HepG2 (cell line): ENCODE results near the gene PRDX5. TPM values are rescaled to one million over a fixed set of nuclear protein-coding genes. Genes with fewer than 3 reads are reported as not detected.
A peak's percentile ranks its signal among the peaks of the same experiment; 100 is the strongest.

Source experiments
- PAX8 ChIP-seq: sonication (generic); formaldehyde crosslinking; IDR thresholded peaks from 2 replicates; pipeline ENCODE4 v1.8.0; 2022; ENCODE audit warnings: mild to moderate bottlenecking, missing genetic modification reagents, borderline replicate concordance
- SAFB2 ChIP-seq: sonication (generic); formaldehyde crosslinking; IDR thresholded peaks from 2 replicates; pipeline ENCODE4 v1.5.1; 2020; ENCODE audit warnings: missing genetic modification reagents, low read depth, mild to moderate bottlenecking, borderline replicate concordance
- THYN1 ChIP-seq: sonication (generic); formaldehyde crosslinking; IDR thresholded peaks from 2 replicates; pipeline ENCODE4 v1.8.1; 2023; ENCODE audit warnings: low read depth, mild to moderate bottlenecking, moderate library complexity, missing genetic modification reagents, borderline replicate concordance
- YY1 ChIP-seq: IDR thresholded peaks from 2 replicates; pipeline ENCODE4 v1.6.1; 2011; ENCODE audit warnings: low read length, low read depth, moderate library complexity, mild to moderate bottlenecking; ENCODE audit not compliant: insufficient read depth, insufficient replicate concordance
- ZBTB7B ChIP-seq: sonication (generic); formaldehyde crosslinking; IDR thresholded peaks from 2 replicates; pipeline ENCODE4 v1.4.0; 2020; ENCODE audit warnings: missing genetic modification reagents
- ZNF292 ChIP-seq: sonication (generic); formaldehyde crosslinking; IDR thresholded peaks from 2 replicates; pipeline ENCODE4 v1.8.1; 2022; ENCODE audit warnings: mild to moderate bottlenecking, low read depth, missing genetic modification reagents, borderline replicate concordance
- ZNF317 ChIP-seq: sonication (generic); formaldehyde crosslinking; IDR thresholded peaks from 2 replicates; pipeline ENCODE4 v1.5.0; 2020; ENCODE audit warnings: mild to moderate bottlenecking, missing genetic modification reagents
- ZNF672 ChIP-seq: sonication (generic); formaldehyde crosslinking; IDR thresholded peaks from 2 replicates; pipeline ENCODE4 v1.8.1; 2022; ENCODE audit warnings: missing genetic modification reagents
- ZNF740 ChIP-seq: sonication (generic); formaldehyde crosslinking; IDR thresholded peaks from 2 replicates; pipeline ENCODE4 v1.4.0; 2020; ENCODE audit warnings: missing genetic modification reagents
- polyA plus RNA-seq, 8 experiments: library from polyadenylated mRNA; depleted of rRNA in 3 of 8; stranded (reverse) in 7 of 8; unstranded in 1 of 8; fragments of >200 nt; fragmentation: Illumina TruSeq in 4 of 8; extraction: Trizol in 4 of 8; gene quantifications; 2 replicates each; pipeline versions ENCODE4 v1.2.1 to v1.2.3, GENCODE V29; 2011 to 2016; ENCODE audit warnings: low read depth in 4 of 8, missing spikeins in 1 of 8, mixed read lengths in 1 of 8; ENCODE audit not compliant: insufficient read depth in 1 of 8
- total RNA-seq, 5 experiments: library from RNA; depleted of rRNA; stranded (reverse); fragments of >200 nt; fragmentation: Illumina TruSeq; extraction: Trizol; gene quantifications; 2 replicates each; pipeline ENCODE4 v1.2.3, GENCODE V29; 2016; ENCODE audit warnings: low read depth in 1 of 5

The PRDX5 gene
- total and polyA plus RNA-seq, 2 of the 13 experiments (the other 11 are each of a cell fraction or from before 2014, with no cell fraction given): 215 to 311 TPM

- TF ChIP-seq ZBTB7B (CRISPR knock-in tag): peak; percentile 52; the same call in 1 of the 2 replicates
- TF ChIP-seq THYN1 (CRISPR knock-in tag): no peak
- TF ChIP-seq SAFB2 (CRISPR knock-in tag): 0 out of 2 replicates have a peak, but pooled peaks have one; percentile 39
- no peak for TF ChIP-seq YY1
- no peak for TF ChIP-seq ZNF292 (CRISPR knock-in tag)
- peak; percentile 20; the same call in 1 of the 2 replicates for TF ChIP-seq ZNF740 (CRISPR knock-in tag)
- no peak for TF ChIP-seq PAX8 (CRISPR knock-in tag)
- no peak for TF ChIP-seq ZNF672 (CRISPR knock-in tag)
- TF ChIP-seq ZNF317 (CRISPR knock-in tag): peak; percentile 4; the same call in 1 of the 2 replicates
Measured at GRCh38 chr11:64299847-64300648, 17.9 kb upstream of the PRDX5 start, which contains the start of gene CATSPERZ (continued).
